Left ventricle myocardium inferior (tissue), 1 donor: Measurements from ENCODE around the gene PLXNC1. TPM values are rescaled to one million over a fixed set of nuclear protein-coding genes. Genes with fewer than 3 reads are reported as not detected.

ENCODE experiments used
- DNase-seq: peaks from one replicate; pipeline ENCODE4 v3.0.0-alpha.2; 2020
- H3K27ac ChIP-seq: fragments of 200-600 bp; replicated peaks from 2 replicates; pipeline ENCODE4 v1.8.0; 2021
- H3K27me3 ChIP-seq: fragments of 200-600 bp; 2 replicates; pipeline ENCODE4 v1.8.0; 2021; ENCODE audit warnings: low read depth
- H3K36me3 ChIP-seq: fragments of 200-600 bp; 2 replicates; pipeline ENCODE4 v1.8.0; 2021
- H3K4me1 ChIP-seq: fragments of 200-600 bp; 2 replicates; pipeline ENCODE4 v1.8.0; 2021
- H3K4me3 ChIP-seq: fragments of 200-600 bp; 2 replicates; pipeline ENCODE4 v1.8.0; 2021; ENCODE audit warnings: mild to moderate bottlenecking, moderate library complexity
- H3K9me3 ChIP-seq: fragments of 200-600 bp; replicated peaks from 2 replicates; pipeline ENCODE4 v1.8.0; 2021
- CTCF ChIP-seq: fragments of 200-600 bp; IDR thresholded peaks from 2 replicates; pipeline ENCODE4 v1.8.0; 2021; ENCODE audit warnings: antibody characterized with exemption, mild to moderate bottlenecking, borderline replicate concordance
- intact Hi-C: fragments of 100-400 bp; cut with micrococcal nuclease; formaldehyde crosslinking; loops from one replicate; pipeline ENCODE4 v1.11.0; 2022
- total RNA-seq: library from RNA; stranded (reverse); fragmentation: NEBNext Ultra II Directional; extraction: Animal tissue kit (Norgen Biotek cat#: 25700); gene quantifications from one replicate; pipeline ENCODE4 v1.2.1, GENCODE V29; 2021
- donor health status: DM: no; HTN: yes; CAD: no; lungs with severe emphysema.

Gene PLXNC1
- total RNA-seq, 1 donor from 2014 or later, result 2.5 TPM

GRCh38 chr12:94207467-94207848, 59.1 kb downstream of the PLXNC1 start:
- no peak for DNase-seq
- Histone ChIP-seq H3K9me3 (no peaks in the 10 kb centered on the region), H3K4me1 (peaks cover 14% of the 10 kb centered on the region), H3K4me3 (peak overlapping the region; percentile 39), H3K36me3 (no peaks in the 10 kb centered on the region), H3K27ac (peak overlapping the region; percentile 67), H3K27me3 (no peaks in the 10 kb centered on the region)
- intact Hi-C loops, result no loop called here
- no peak for TF ChIP-seq CTCF

DNA sequence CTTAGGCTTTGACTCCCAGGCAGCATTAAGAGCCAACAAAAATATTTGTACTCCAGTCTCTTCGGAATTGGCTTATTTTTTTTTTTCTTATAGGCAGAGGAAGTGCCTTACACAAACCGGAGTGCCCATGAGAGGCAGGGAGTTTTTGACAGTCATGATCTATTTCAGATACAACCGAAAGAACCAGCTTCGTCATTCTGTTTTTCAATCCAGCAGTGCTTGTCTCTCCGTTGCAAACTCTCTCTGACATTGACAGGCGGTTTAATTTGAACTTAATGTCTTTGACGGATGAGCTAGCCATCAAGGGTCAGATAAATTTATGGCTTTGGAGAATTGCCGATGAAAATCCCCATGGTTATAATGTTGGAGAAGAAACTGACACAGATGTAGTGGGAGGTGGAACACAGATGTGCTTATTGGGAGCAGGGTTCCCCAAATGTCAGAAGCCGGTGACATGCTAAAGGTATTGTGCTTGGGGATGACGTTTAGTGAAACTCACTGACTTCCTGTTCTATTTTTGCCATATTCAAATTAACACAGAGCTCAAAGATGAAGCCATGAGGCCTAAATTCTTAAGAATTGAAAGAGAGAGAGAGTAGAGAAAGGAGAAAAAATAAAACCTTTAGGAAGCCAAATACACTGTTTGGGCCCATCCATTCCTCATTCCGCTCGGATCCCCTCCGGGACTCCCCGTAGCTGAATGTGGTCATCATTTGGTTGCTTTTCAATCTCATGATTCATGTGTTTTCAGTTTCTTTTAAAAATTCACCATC, 59.7 kb downstream of the PLXNC1 start:
- H3K4me1 ChIP-seq, result peaks cover 14% of the 10 kb centered on the region
- no peaks in the 10 kb centered on the region for H3K27me3 ChIP-seq
- H3K27ac ChIP-seq, result peak overlapping the region; percentile 67
- no peaks in the 10 kb centered on the region for H3K36me3 ChIP-seq
- TF ChIP-seq CTCF, result no peak
- no peaks in the 10 kb centered on the region for H3K9me3 ChIP-seq
- no peak for DNase-seq
- intact Hi-C loops, result no loop called here
- H3K4me3 ChIP-seq, result peak overlapping the region; percentile 39

DNA sequence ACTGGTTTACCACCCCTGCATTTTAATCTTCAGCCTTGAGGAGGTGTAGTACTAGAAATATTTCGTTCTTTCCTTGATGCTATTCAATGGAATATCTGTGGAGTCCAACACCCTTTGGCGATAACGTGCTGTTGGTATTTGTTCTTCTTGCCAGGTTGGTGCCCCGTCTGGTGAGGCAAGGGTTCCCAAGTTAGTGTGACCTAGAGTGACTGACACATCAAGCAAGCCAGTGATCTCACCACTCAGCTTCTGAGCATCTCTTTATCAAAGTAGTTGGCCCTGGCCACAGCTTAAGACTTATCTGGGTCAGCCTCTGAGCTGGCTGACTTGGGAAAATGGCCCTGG, 60.2 kb downstream of the PLXNC1 start:
- peaks cover 14% of the 10 kb centered on the region for H3K4me1 ChIP-seq
- no peaks in the 10 kb centered on the region for H3K36me3 ChIP-seq
- no peak for DNase-seq
- H3K27ac ChIP-seq, result peak overlapping the region; percentile 67
- H3K27me3 ChIP-seq, result no peaks in the 10 kb centered on the region
- no peak for TF ChIP-seq CTCF
- H3K9me3 ChIP-seq, result no peaks in the 10 kb centered on the region
- H3K4me3 ChIP-seq, result peak overlapping the region; percentile 39
- intact Hi-C loops, result no loop called here

DNA sequence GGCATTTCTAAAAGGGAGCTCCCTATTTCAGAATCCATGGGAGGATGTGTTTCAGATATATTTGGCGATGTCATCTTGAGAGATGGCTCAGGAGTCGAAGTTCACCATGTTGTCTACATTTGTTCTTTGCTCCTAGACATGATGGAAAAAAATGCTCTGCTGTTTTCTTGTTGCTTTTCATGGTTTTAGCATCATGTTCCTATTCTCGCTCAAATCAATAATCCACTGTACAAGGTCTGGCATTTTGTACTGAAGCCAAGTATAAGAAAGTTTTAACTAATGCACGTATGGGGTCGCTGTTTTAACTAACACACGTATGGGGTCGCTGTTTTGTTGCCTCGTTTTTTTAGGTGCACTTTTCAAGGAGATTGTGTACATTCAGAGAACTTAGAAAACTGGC, 60.9 kb downstream of the PLXNC1 start:
- Histone ChIP-seq H3K4me1 (peaks cover 14% of the 10 kb centered on the region), H3K4me3 (no peak overlapping the region), H3K9me3 (no peaks in the 10 kb centered on the region), H3K36me3 (no peaks in the 10 kb centered on the region), H3K27ac (no peak overlapping the region), H3K27me3 (no peaks in the 10 kb centered on the region)
- no peak for DNase-seq
- intact Hi-C loops, result no loop called here
- no peak for TF ChIP-seq CTCF

DNA sequence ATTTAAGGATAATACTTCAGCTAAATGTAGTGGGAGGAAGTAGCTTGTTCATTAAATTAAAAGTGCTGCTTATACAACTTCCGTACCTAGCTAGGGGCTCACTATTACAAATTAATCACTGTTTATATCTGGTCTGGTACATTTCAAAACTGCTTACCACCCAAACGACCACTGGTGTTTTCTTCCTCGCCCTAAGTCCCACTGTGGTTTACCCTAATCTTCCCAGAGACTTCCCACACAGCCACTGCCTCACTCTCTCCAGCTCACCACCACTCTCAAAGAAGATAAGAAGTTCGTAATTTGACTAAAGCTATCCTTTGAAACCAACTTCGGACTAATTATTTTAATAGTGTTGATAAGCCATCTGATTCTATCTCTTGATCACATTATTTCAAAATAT, 62.6 kb downstream of the PLXNC1 start:
- Histone ChIP-seq H3K36me3 (no peaks in the 10 kb centered on the region), H3K9me3 (no peaks in the 10 kb centered on the region), H3K27ac (no peak overlapping the region), H3K4me3 (no peak overlapping the region), H3K4me1 (peaks cover 14% of the 10 kb centered on the region), H3K27me3 (no peaks in the 10 kb centered on the region)
- no peak for DNase-seq
- intact Hi-C loops, result no loop called here
- no peak for TF ChIP-seq CTCF
